ENCODE data around the gene LRMDA. TPM values are rescaled to one million over a fixed set of nuclear protein-coding genes. Genes with fewer than 3 reads are reported as not detected.

LRMDA gene
- total RNA-seq, 1 experiment from 2014 or later, result 1.2 TPM

GRCh38 chr10:76150876-76151288 lies 719.5 kb downstream of the LRMDA start:
- no peak for TF ChIP-seq EZH2 (IDR thresholded peaks at IDR 0.05; ENCODE audit: low read length, unreplicated experiment)
- TF ChIP-seq, protein P1, sequence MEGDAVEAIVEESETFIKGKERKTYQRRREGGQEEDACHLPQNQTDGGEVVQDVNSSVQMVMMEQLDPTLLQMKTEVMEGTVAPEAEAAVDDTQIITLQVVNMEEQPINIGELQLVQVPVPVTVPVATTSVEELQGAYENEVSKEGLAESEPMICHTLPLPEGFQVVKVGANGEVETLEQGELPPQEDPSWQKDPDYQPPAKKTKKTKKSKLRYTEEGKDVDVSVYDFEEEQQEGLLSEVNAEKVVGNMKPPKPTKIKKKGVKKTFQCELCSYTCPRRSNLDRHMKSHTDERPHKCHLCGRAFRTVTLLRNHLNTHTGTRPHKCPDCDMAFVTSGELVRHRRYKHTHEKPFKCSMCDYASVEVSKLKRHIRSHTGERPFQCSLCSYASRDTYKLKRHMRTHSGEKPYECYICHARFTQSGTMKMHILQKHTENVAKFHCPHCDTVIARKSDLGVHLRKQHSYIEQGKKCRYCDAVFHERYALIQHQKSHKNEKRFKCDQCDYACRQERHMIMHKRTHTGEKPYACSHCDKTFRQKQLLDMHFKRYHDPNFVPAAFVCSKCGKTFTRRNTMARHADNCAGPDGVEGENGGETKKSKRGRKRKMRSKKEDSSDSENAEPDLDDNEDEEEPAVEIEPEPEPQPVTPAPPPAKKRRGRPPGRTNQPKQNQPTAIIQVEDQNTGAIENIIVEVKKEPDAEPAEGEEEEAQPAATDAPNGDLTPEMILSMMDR (conservative IDR thresholded peaks at IDR 0.05; ENCODE audit: low read depth, low read length), result no peak
- no peak for TF ChIP-seq EZH2phosphoT487 (IDR thresholded peaks at IDR 0.05; ENCODE audit: borderline replicate concordance, low read length)
- Histone ChIP-seq H3K4me2 (ENCODE audit: low read length) (no peak overlapping the region), H3K79me2 (ENCODE audit: low read length) (no peaks in the 10 kb centered on the region), H3K4me1 (ENCODE audit: insufficient read depth, low read length) (no peaks in the 10 kb centered on the region), H3K9me3 (ENCODE audit: low read length) (0 out of 2 replicates have a peak, but pooled peaks cover 3% of the 10 kb centered on the region), H3F3A (ENCODE audit: low read length, unreplicated experiment) (no peaks in the 10 kb centered on the region), H3K4me3 (ENCODE audit: low read length) (no peak overlapping the region), H3K9ac (ENCODE audit: low read length) (no peak overlapping the region), H3K9me2 (replicated peaks; ENCODE audit: low read length) (no peaks in the 10 kb centered on the region), H3K27ac (ENCODE audit: low read length) (no peak overlapping the region), H3K27me3 (ENCODE audit: low read length) (peaks cover 66% of the 10 kb centered on the region), H4K20me1 (ENCODE audit: low read length) (no peaks in the 10 kb centered on the region), H2AFZ (ENCODE audit: low read length) (no peak overlapping the region), H3K36me3 (ENCODE audit: low read depth, low read length) (no peaks in the 10 kb centered on the region)
- intact Hi-C loops (cut with micrococcal nuclease), result no loop called here
- no TSS peak for BruUV-seq (replicated peaks)
- CTCF ChIA-PET, result no interaction called here
- POLR2A ChIA-PET (ENCODE audit: unreplicated experiment), result interaction anchor here (0.5 kb wide), 1 partner anchor 1520 kb away, joined by 3 read pairs; no protein-coding TSS in a partner anchor
- ATAC-seq, result no peak
- no peak for DNase-seq

- POLR2A ChIA-PET (ENCODE audit: unreplicated experiment), result no interaction called here
These were observed 720.8 kb downstream of the LRMDA start for GRCh38 chr10:76152186-76152585.

DNA sequence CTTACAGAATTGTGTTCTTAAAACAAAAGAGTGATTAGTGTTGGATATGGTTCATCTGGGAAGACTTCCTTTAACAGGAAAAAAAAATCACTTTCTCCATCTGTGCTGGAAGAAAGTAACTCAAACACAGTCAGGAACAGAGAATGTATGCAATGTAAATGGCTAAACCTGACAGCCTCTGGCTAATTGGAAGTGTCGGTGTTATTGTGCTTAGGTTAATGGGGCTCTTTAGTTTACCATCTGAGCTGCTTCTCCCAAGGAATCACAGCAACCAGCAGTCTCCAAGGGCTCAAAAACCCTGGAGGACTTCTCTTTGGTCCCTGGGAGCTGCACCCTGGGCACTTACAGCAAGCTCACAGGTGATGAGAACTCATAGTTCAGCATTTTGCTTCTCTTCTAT lies 724.5 kb downstream of the LRMDA start:
- no peak overlapping the region for H3K4me2 ChIP-seq (ENCODE audit: low read length)
- H3K79me2 ChIP-seq (ENCODE audit: low read length), result no peaks in the 10 kb centered on the region
- TF ChIP-seq EZH2 (IDR thresholded peaks at IDR 0.05; ENCODE audit: low read length, unreplicated experiment) (no peak), EZH2phosphoT487 (IDR thresholded peaks at IDR 0.05; ENCODE audit: borderline replicate concordance, low read length) (no peak)
- TF ChIP-seq, protein P1 (conservative IDR thresholded peaks at IDR 0.05; ENCODE audit: low read depth, low read length), result no peak
- ATAC-seq, result no peak
- no peak overlapping the region for H3K9ac ChIP-seq (ENCODE audit: low read length)
- no peaks in the 10 kb centered on the region for H4K20me1 ChIP-seq (ENCODE audit: low read length)
- intact Hi-C loops (cut with micrococcal nuclease), result no loop called here
- H3K36me3 ChIP-seq (ENCODE audit: low read depth, low read length), result no peaks in the 10 kb centered on the region
- H3K9me3 ChIP-seq (ENCODE audit: low read length), result 0 out of 2 replicates have a peak, but pooled peaks cover 3% of the 10 kb centered on the region
- H2AFZ ChIP-seq (ENCODE audit: low read length), result no peak overlapping the region
- no peaks in the 10 kb centered on the region for H3K4me1 ChIP-seq (ENCODE audit: insufficient read depth, low read length)
- no peaks in the 10 kb centered on the region for H3K9me2 ChIP-seq (replicated peaks; ENCODE audit: low read length)
- no peak overlapping the region for H3K27ac ChIP-seq (ENCODE audit: low read length)
- peaks cover 78% of the 10 kb centered on the region for H3K27me3 ChIP-seq (ENCODE audit: low read length)
- POLR2A ChIA-PET (ENCODE audit: unreplicated experiment), result no interaction called here
- no peak overlapping the region for H3K4me3 ChIP-seq (ENCODE audit: low read length)
- BruUV-seq (replicated peaks), result no TSS peak
- DNase-seq, result no peak
- H3F3A ChIP-seq (ENCODE audit: low read length, unreplicated experiment), result no peaks in the 10 kb centered on the region
- CTCF ChIA-PET, result no interaction called here

More at GRCh38 chr10:76152186-76152585, 720.8 kb downstream of the LRMDA start:
- CTCF ChIA-PET, result no interaction called here
- TF ChIP-seq, protein P1 (conservative IDR thresholded peaks at IDR 0.05; ENCODE audit: low read depth, low read length), result no peak
- no peak for TF ChIP-seq EZH2phosphoT487 (IDR thresholded peaks at IDR 0.05; ENCODE audit: borderline replicate concordance, low read length)
- no peak for TF ChIP-seq EZH2 (IDR thresholded peaks at IDR 0.05; ENCODE audit: low read length, unreplicated experiment)
- H3K4me1 ChIP-seq (ENCODE audit: insufficient read depth, low read length), result no peaks in the 10 kb centered on the region
- no peaks in the 10 kb centered on the region for H3K36me3 ChIP-seq (ENCODE audit: low read depth, low read length)
- H3K9me3 ChIP-seq (ENCODE audit: low read length), result 0 out of 2 replicates have a peak, but pooled peaks cover 3% of the 10 kb centered on the region
- no peaks in the 10 kb centered on the region for H3K79me2 ChIP-seq (ENCODE audit: low read length)
- intact Hi-C loops (cut with micrococcal nuclease), result no loop called here
- no peaks in the 10 kb centered on the region for H4K20me1 ChIP-seq (ENCODE audit: low read length)
- H2AFZ ChIP-seq (ENCODE audit: low read length), result no peak overlapping the region
- no peaks in the 10 kb centered on the region for H3K9me2 ChIP-seq (replicated peaks; ENCODE audit: low read length)
- no peak overlapping the region for H3K9ac ChIP-seq (ENCODE audit: low read length)
- DNase-seq (no peak), ATAC-seq (no peak)
- H3K27me3 ChIP-seq (ENCODE audit: low read length), result peaks cover 77% of the 10 kb centered on the region
- no TSS peak for BruUV-seq (replicated peaks)
- no peak overlapping the region for H3K4me2 ChIP-seq (ENCODE audit: low read length)
- no peak overlapping the region for H3K27ac ChIP-seq (ENCODE audit: low read length)
- H3K4me3 ChIP-seq (ENCODE audit: low read length), result no peak overlapping the region
- H3F3A ChIP-seq (ENCODE audit: low read length, unreplicated experiment), result no peaks in the 10 kb centered on the region
